GM23338 (cell line): Measurements from ENCODE around the gene SNTG2. TPM values are rescaled to one million over a fixed set of nuclear protein-coding genes. Genes with fewer than 3 reads are reported as not detected.

Experiments
- ATAC-seq: fragments of 200-7000 bp; cut with Tn5 transposase; 3 replicates; pipeline ENCODE4 v1.9.1; 2020
- DNase-seq: peaks from one replicate; pipeline ENCODE4 v3.0.0-alpha.2; 2015; ENCODE audit warnings: low spot score
- H2AFZ ChIP-seq: fragments of 200-600 bp; sonication (generic); 2 replicates; pipeline ENCODE4 v1.8.0; 2016; ENCODE audit warnings: antibody characterized with exemption, mild to moderate bottlenecking, moderate library complexity
- H3F3A ChIP-seq: fragments of 200-600 bp; sonication (generic); replicated peaks from 2 replicates; pipeline ENCODE4 v1.8.0; 2017; ENCODE audit warnings: antibody characterized with exemption, mixed run types, low read depth
- H3K27ac ChIP-seq: fragments of 200-600 bp; sonication (generic); 2 replicates; pipeline ENCODE4 v1.6.1; 2016; ENCODE audit warnings: low read depth
- H3K27me3 ChIP-seq: fragments of 200-600 bp; sonication (generic); 2 replicates; pipeline ENCODE4 v1.8.0; 2016; ENCODE audit warnings: mild to moderate bottlenecking, mixed run types, moderate library complexity; ENCODE audit not compliant: insufficient read depth
- H3K36me3 ChIP-seq: fragments of 200-600 bp; sonication (generic); 2 replicates; pipeline ENCODE4 v1.8.0; 2016; ENCODE audit warnings: mild to moderate bottlenecking; ENCODE audit not compliant: insufficient read depth
- H3K4me1 ChIP-seq: fragments of 200-600 bp; sonication (generic); 2 replicates; pipeline ENCODE4 v1.8.0; 2016; ENCODE audit warnings: mild to moderate bottlenecking, moderate library complexity; ENCODE audit not compliant: insufficient read depth
- H3K4me2 ChIP-seq: fragments of 200-600 bp; sonication (generic); 2 replicates; pipeline ENCODE4 v1.7.1; 2017; ENCODE audit warnings: mixed run types
- H3K4me3 ChIP-seq: fragments of 200-600 bp; sonication (generic); 2 replicates; pipeline ENCODE4 v1.6.1; 2016; ENCODE audit warnings: mixed run types
- H3K79me2 ChIP-seq: fragments of 200-600 bp; sonication (generic); replicated peaks from 2 replicates; pipeline ENCODE4 v1.8.0; 2017; ENCODE audit warnings: mild to moderate bottlenecking; ENCODE audit not compliant: insufficient read depth
- H3K9me2 ChIP-seq: fragments of 200-600 bp; sonication (generic); 2 replicates; pipeline ENCODE4 v1.8.0; 2017; ENCODE audit not compliant: insufficient read depth
- H4K20me1 ChIP-seq: fragments of 200-600 bp; sonication (generic); replicated peaks from 2 replicates; pipeline ENCODE4 v1.8.0; 2017; ENCODE audit warnings: mild to moderate bottlenecking; ENCODE audit not compliant: insufficient read depth
- H3K27ac Mint-ChIP-seq: 2 replicates; pipeline ENCODE4 v1.8.0; 2020; ENCODE audit warnings: inconsistent platforms, mild to moderate bottlenecking, moderate library complexity, mixed read lengths
- H3K27me3 Mint-ChIP-seq: 3 replicates; pipeline ENCODE4 v1.8.0; 2022; ENCODE audit warnings: low read depth, mild to moderate bottlenecking, moderate library complexity, mixed read lengths, inconsistent platforms; ENCODE audit not compliant: insufficient read depth, poor library complexity
- H3K36me3 Mint-ChIP-seq: 3 replicates; pipeline ENCODE4 v1.8.0; 2021; ENCODE audit warnings: low read depth, mild to moderate bottlenecking, inconsistent platforms, moderate library complexity, mixed read lengths
- H3K4me1 Mint-ChIP-seq: 3 replicates; pipeline ENCODE4 v1.8.0; 2020; ENCODE audit warnings: mild to moderate bottlenecking, inconsistent platforms, mixed read lengths
- H3K4me3 Mint-ChIP-seq: 3 replicates; pipeline ENCODE4 v1.8.0; 2021; ENCODE audit warnings: moderate library complexity, mild to moderate bottlenecking, inconsistent platforms, mixed read lengths
- H3K9me3 Mint-ChIP-seq: 3 replicates; pipeline ENCODE4 v1.8.0; 2020; ENCODE audit warnings: moderate library complexity, mild to moderate bottlenecking, inconsistent platforms, mixed read lengths
- CTCF ChIP-seq, 2 experiments: fragments of 200-600 bp in 1 of 2; sonication (generic) in 1 of 2; conservative IDR thresholded peaks; 2 replicates each; pipeline versions ENCODE4 v1.5.1 to v1.6.1; 2016 to 2017; ENCODE audit warnings: antibody characterized with exemption in 2 of 2, low read depth in 2 of 2, mild to moderate bottlenecking in 2 of 2, moderate library complexity in 1 of 2
- ETS1 ChIP-seq: IDR thresholded peaks from 2 replicates; pipeline ENCODE4 v1.6.1; 2016; ENCODE audit warnings: antibody characterized with exemption
- EZH2 ChIP-seq: fragments of 200-600 bp; sonication (generic); IDR thresholded peaks from one replicate; pipeline ENCODE4 v1.8.0; 2017; ENCODE audit warnings: antibody characterized with exemption, mild to moderate bottlenecking, low read depth; ENCODE audit not compliant: unreplicated experiment
- EZH2phosphoT487 ChIP-seq: fragments of 200-600 bp; sonication (generic); IDR thresholded peaks from one replicate; pipeline ENCODE4 v1.8.1; 2018; ENCODE audit warnings: antibody characterized with exemption; ENCODE audit not compliant: unreplicated experiment
- JUNB ChIP-seq: IDR thresholded peaks from one replicate; pipeline ENCODE4 v1.6.1; 2016; ENCODE audit warnings: antibody characterized with exemption; ENCODE audit not compliant: unreplicated experiment
- NANOG ChIP-seq: IDR thresholded peaks from 2 replicates; pipeline ENCODE4 v1.6.1; 2016; ENCODE audit warnings: antibody characterized with exemption, borderline replicate concordance
- POLR2AphosphoS5 ChIP-seq: IDR thresholded peaks from 2 replicates; pipeline ENCODE4 v1.6.1; 2016; ENCODE audit warnings: antibody characterized with exemption, low read depth
- STAT1 ChIP-seq: IDR thresholded peaks from one replicate; pipeline ENCODE4 v1.6.1; 2016; ENCODE audit warnings: antibody characterized with exemption; ENCODE audit not compliant: unreplicated experiment
- ZNF114 ChIP-seq: fragments of 250-450 bp; sonication (Bioruptor Pico); IDR thresholded peaks from 2 replicates; pipeline ENCODE4 v1.5.0; 2020; ENCODE audit warnings: mild to moderate bottlenecking, moderate library complexity
- ZNF462 ChIP-seq: fragments of 250-450 bp; sonication (Bioruptor Pico); IDR thresholded peaks from 2 replicates; pipeline ENCODE4 v1.5.0; 2020; ENCODE audit warnings: mild to moderate bottlenecking, moderate library complexity
- polyA plus RNA-seq: library from polyadenylated mRNA; unstranded; fragments of >200 nt; fragmentation: Nextera tagmentation; extraction: Ambion mirVana; gene quantifications from 2 replicates; pipeline ENCODE4 v1.2.1, GENCODE V29; 2016
- total RNA-seq: library from RNA; depleted of rRNA; stranded (reverse); fragments of >200 nt; shearing (Covaris generic); gene quantifications from 2 replicates; pipeline ENCODE4 v1.2.3, GENCODE V29; 2014

Gene SNTG2
- total and polyA plus RNA-seq, 2 experiments from 2014 or later, result 27.5 to 60.4 TPM

- no peak for TF ChIP-seq ETS1
Measured at GRCh38 chr2:1153920-1154319, 203.3 kb downstream of the SNTG2 start (continued).

- Mint-ChIP-seq H3K36me3 (0 out of 3 replicates have a peak, but pooled peaks cover 5% of the 10 kb centered on the region), H3K27ac (no peak overlapping the region)
Measured at GRCh38 chr2:1154710-1155594, 204.3 kb downstream of the SNTG2 start.

More at GRCh38 chr2:1154710-1155594, 204.3 kb downstream of the SNTG2 start:
- Histone ChIP-seq H3K4me3 (no peak overlapping the region), H3K9me2 (no peaks in the 10 kb centered on the region), H2AFZ (no peak overlapping the region), H3K79me2 (no peaks in the 10 kb centered on the region), H3K36me3 (no peaks in the 10 kb centered on the region), H3K27me3 (no peaks in the 10 kb centered on the region), H3F3A (no peaks in the 10 kb centered on the region), H3K27ac (no peak overlapping the region), H3K4me2 (no peak overlapping the region), H4K20me1 (no peaks in the 10 kb centered on the region; the same call in 1 of the 2 replicates), H3K4me1 (no peaks in the 10 kb centered on the region)
- no peak overlapping the region for H3K4me3 Mint-ChIP-seq
- TF ChIP-seq STAT1 (no peak), EZH2 (no peak), EZH2phosphoT487 (no peak), NANOG (no peak), ZNF114 (CRISPR knock-in tag) (no peak), ZNF462 (no peak), JUNB (no peak), CTCF (conservative IDR thresholded peaks at IDR 0.05; ENCODE audit: low read depth in 2 of 2) (no peak), POLR2AphosphoS5 (no peak), ETS1 (no peak)
- H3K9me3 Mint-ChIP-seq, result no peaks in the 10 kb centered on the region
- DNase-seq (no peak), ATAC-seq (no peak)
- H3K27me3 Mint-ChIP-seq, result no peaks in the 10 kb centered on the region
- no peaks in the 10 kb centered on the region for H3K4me1 Mint-ChIP-seq
